Ishikawa (cell line): ENCODE data around the gene LCMT1.

Source experiments
- CEBPB ChIP-seq: IDR thresholded peaks from 2 replicates; pipeline ENCODE4 v1.6.1; 2012
- CREB1 ChIP-seq: IDR thresholded peaks from 2 replicates; pipeline ENCODE4 v1.6.1; 2012; ENCODE audit warnings: low read depth
- EGR1 ChIP-seq: IDR thresholded peaks from 2 replicates; pipeline ENCODE4 v1.6.1; 2012
- EP300 ChIP-seq: IDR thresholded peaks from 2 replicates; pipeline ENCODE4 v1.6.1; 2012; ENCODE audit warnings: borderline replicate concordance
- FOXM1 ChIP-seq: IDR thresholded peaks from 2 replicates; pipeline ENCODE4 v1.6.1; 2012; ENCODE audit warnings: low read depth, borderline replicate concordance
- RAD21 ChIP-seq: IDR thresholded peaks from 2 replicates; pipeline ENCODE4 v1.6.1; 2012; ENCODE audit warnings: low read depth
- REST ChIP-seq: IDR thresholded peaks from 2 replicates; pipeline ENCODE4 v1.6.1; 2012; ENCODE audit warnings: low read depth, mild to moderate bottlenecking
- TAF1 ChIP-seq: IDR thresholded peaks from 2 replicates; pipeline ENCODE4 v1.6.1; 2012; ENCODE audit warnings: low read depth, mild to moderate bottlenecking
- TEAD4 ChIP-seq: IDR thresholded peaks from 2 replicates; pipeline ENCODE4 v1.6.1; 2012
- YY1 ChIP-seq: IDR thresholded peaks from 2 replicates; pipeline ENCODE4 v1.6.1; 2012; ENCODE audit warnings: low read depth
- TF ChIP-seq, protein P1 (sequence below): IDR thresholded peaks from 2 replicates; pipeline ENCODE4 v1.6.1; 2012
- TF ChIP-seq, protein P2 (sequence below): IDR thresholded peaks from 2 replicates; pipeline ENCODE4 v1.6.1; 2012

DNA sequence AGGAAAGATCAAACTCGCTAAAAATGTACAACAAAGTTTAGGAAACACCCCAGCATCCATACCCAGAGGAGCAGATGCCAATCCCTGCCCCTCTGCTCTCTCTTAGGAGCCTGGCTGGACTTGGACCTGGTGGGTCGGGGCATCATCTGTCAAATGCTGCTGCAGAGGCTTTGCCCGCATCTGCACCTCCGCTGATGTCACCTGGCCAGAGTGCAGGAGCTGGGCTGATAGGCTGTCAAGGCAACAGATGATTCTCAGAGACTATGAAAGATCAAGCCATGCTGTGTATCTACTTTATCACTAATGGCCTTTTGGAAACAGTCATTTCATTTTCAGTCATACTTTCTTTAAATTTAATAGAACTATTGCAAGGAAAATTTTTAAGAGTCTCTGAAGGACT lies 15.9 kb upstream of the LCMT1 start:
- TF ChIP-seq FOXM1 (no peak), EGR1 (no peak), REST (no peak), CREB1 (no peak), YY1 (no peak), EP300 (no peak), TEAD4 (no peak), RAD21 (no peak), CEBPB (no peak), TAF1 (no peak)
- TF ChIP-seq, protein P1, sequence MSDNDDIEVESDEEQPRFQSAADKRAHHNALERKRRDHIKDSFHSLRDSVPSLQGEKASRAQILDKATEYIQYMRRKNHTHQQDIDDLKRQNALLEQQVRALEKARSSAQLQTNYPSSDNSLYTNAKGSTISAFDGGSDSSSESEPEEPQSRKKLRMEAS = no peak
- TF ChIP-seq, protein P2, sequence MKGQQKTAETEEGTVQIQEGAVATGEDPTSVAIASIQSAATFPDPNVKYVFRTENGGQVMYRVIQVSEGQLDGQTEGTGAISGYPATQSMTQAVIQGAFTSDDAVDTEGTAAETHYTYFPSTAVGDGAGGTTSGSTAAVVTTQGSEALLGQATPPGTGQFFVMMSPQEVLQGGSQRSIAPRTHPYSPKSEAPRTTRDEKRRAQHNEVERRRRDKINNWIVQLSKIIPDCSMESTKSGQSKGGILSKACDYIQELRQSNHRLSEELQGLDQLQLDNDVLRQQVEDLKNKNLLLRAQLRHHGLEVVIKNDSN = no peak
